Natural killer cell (primary cell): ENCODE data around the gene ACOT4. TPM values are rescaled to one million over a fixed set of nuclear protein-coding genes. Genes with fewer than 3 reads are reported as not detected.
"Not testable (repeated sequence)": the region's sequence is repeated elsewhere in the genome, so short reads cannot be mapped to it uniquely, and the experiment has no call there.

Source experiments
- ATAC-seq, 3 donors: fragments of 150-1000 bp in 2 of 3; fragments of 200-7000 bp in 1 of 3; cut with Tn5 transposase; 1 replicate in 1 of 3; 2 replicates in 2 of 3; pipeline ENCODE4 v1.10.0; 2021; ENCODE audit warnings: mild to moderate bottlenecking in 2 of 3, moderate library complexity in 2 of 3
- DNase-seq, 2 donors: peaks; one replicate each; pipeline versions ENCODE4 v3.0.0 to v3.0.0-alpha.2; 2013 to 2021; ENCODE audit warnings: mixed read lengths in 1 of 2
- H3K27ac ChIP-seq: one replicate; pipeline ENCODE4 v1.5.1; 2013; ENCODE audit warnings: mild to moderate bottlenecking, low read length
- H3K27me3 ChIP-seq: one replicate; pipeline ENCODE4 v1.6.1; 2013; ENCODE audit warnings: low read length; ENCODE audit not compliant: control insufficient read depth, insufficient read depth
- H3K36me3 ChIP-seq: one replicate; pipeline ENCODE4 v1.6.1; 2013; ENCODE audit warnings: low read length; ENCODE audit not compliant: control insufficient read depth, insufficient read depth
- H3K4me1 ChIP-seq: one replicate; pipeline ENCODE4 v1.6.1; 2013; ENCODE audit warnings: low read length; ENCODE audit not compliant: control insufficient read depth, insufficient read depth
- H3K4me3 ChIP-seq: one replicate; pipeline ENCODE4 v1.5.1; 2013; ENCODE audit warnings: low read length
- H3K9me3 ChIP-seq: one replicate; pipeline ENCODE4 v1.6.1; 2013; ENCODE audit warnings: low read length; ENCODE audit not compliant: control insufficient read depth, insufficient read depth
- H3K27ac Mint-ChIP-seq, 2 donors: one replicate each; pipeline ENCODE4 v1.8.0; 2022; ENCODE audit warnings: mild to moderate bottlenecking in 2 of 2, mixed read lengths in 2 of 2, moderate library complexity in 1 of 2
- H3K27me3 Mint-ChIP-seq, 2 donors: one replicate each; pipeline ENCODE4 v1.8.0; 2022; ENCODE audit warnings: low read depth in 2 of 2, mixed read lengths in 2 of 2
- H3K36me3 Mint-ChIP-seq: one replicate; pipeline ENCODE4 v1.8.0; 2022; ENCODE audit warnings: mixed read lengths
- H3K4me1 Mint-ChIP-seq, 2 donors: one replicate each; pipeline ENCODE4 v1.8.0; 2022; ENCODE audit warnings: mixed read lengths in 2 of 2
- H3K4me3 Mint-ChIP-seq: one replicate; pipeline ENCODE4 v1.8.0; 2022; ENCODE audit warnings: mild to moderate bottlenecking, moderate library complexity, mixed read lengths
- H3K9me3 Mint-ChIP-seq, 2 donors: one replicate each; pipeline ENCODE4 v1.8.0; 2022; ENCODE audit warnings: mixed read lengths in 2 of 2
- CTCF ChIP-seq: fragments of 200-600 bp; IDR thresholded peaks from one replicate; pipeline ENCODE4 v1.8.0; 2022; ENCODE audit warnings: antibody characterized with exemption
- WGBS: methylation state at CpG from one replicate; pipeline ENCODE4 v1.1.7; 2013; ENCODE audit warnings: missing lambda C conversion rate; ENCODE audit not compliant: insufficient coverage; 5-methylcytosine and 5-hydroxymethylcytosine counted together
- intact Hi-C: fragments of 100-400 bp; cut with micrococcal nuclease; formaldehyde crosslinking; loops from one replicate; pipeline ENCODE4 v1.14.2; 2022
- total RNA-seq, 4 donors: library from RNA; stranded (reverse); fragments of 120-200 nt in 1 of 4; gene quantifications; one replicate each; pipeline versions ENCODE4 v1.2.3 to v1.2.4, GENCODE V29; 2013 to 2022

ACOT4 gene
- total RNA-seq, 3 donors from 2014 or later (not counting 1 experiment from before 2014, with no cell fraction given): 2.3 to 3.0 (median 2.6) TPM

- no peaks in the 10 kb centered on the region for H3K27me3 Mint-ChIP-seq
- TF ChIP-seq CTCF: no peak
- peak overlapping the region; percentile 92 to 94 for H3K27ac Mint-ChIP-seq
- peaks cover 45% of the 10 kb centered on the region for H3K4me1 ChIP-seq
- H3K27ac ChIP-seq: no peak overlapping the region
- ATAC-seq: no peak
- WGBS: 97% methylated on average over 7 of the region's 7 CpGs
- no peaks in the 10 kb centered on the region for H3K27me3 ChIP-seq
- intact Hi-C loops: no loop called here
- DNase-seq: no peak
- no peaks in the 10 kb centered on the region for H3K9me3 Mint-ChIP-seq
- no peak overlapping the region for H3K4me3 ChIP-seq
- H3K36me3 ChIP-seq: no peaks in the 10 kb centered on the region
- no peaks in the 10 kb centered on the region for H3K9me3 ChIP-seq
- H3K4me1 Mint-ChIP-seq: peaks cover 29 to 46% of the 10 kb centered on the region in 2 donors
- no peaks in the 10 kb centered on the region for H3K36me3 Mint-ChIP-seq
- H3K4me3 Mint-ChIP-seq: no peak overlapping the region
Observed at GRCh38 chr14:73567358-73567757, 24.3 kb upstream of the ACOT4 start.

GRCh38 chr14:73567951-73568885 lies 23.5 kb upstream of the ACOT4 start:
- 88% methylated on average over 14 of the region's 16 CpGs for WGBS
- Histone ChIP-seq H3K27ac (peak overlapping the region; percentile 92), H3K9me3 (no peaks in the 10 kb centered on the region), H3K27me3 (no peaks in the 10 kb centered on the region), H3K36me3 (no peaks in the 10 kb centered on the region), H3K4me1 (peaks cover 45% of the 10 kb centered on the region), H3K4me3 (peak overlapping the region; percentile 66)
- ATAC-seq (no peak), DNase-seq (peak in 1 of 2 donors; percentile 45)
- Mint-ChIP-seq H3K9me3 (no peaks in the 10 kb centered on the region), H3K27me3 (no peaks in the 10 kb centered on the region), H3K4me1 (peaks cover 29 to 46% of the 10 kb centered on the region in 2 donors), H3K27ac (peak overlapping the region; percentile 92 to 94), H3K4me3 (peak overlapping the region; percentile 93), H3K36me3 (no peaks in the 10 kb centered on the region)
- no peak for TF ChIP-seq CTCF
- intact Hi-C loops: loop anchor here (2.0 kb wide), 1 partner anchor 77 kb away; the partner anchor contains the start of gene RIOX1

GRCh38 chr14:73568886-73569184 lies 22.8 kb upstream of the ACOT4 start:
- not testable (repeated sequence) for DNase-seq, H3K27me3 ChIP-seq, ATAC-seq, H3K9me3 Mint-ChIP-seq, H3K36me3 ChIP-seq, H3K36me3 Mint-ChIP-seq, H3K9me3 ChIP-seq, H3K27me3 Mint-ChIP-seq
- Mint-ChIP-seq H3K4me3 (peak overlapping the region; percentile 93), H3K27ac (peak overlapping the region; percentile 92 to 94), H3K4me1 (peaks cover 29 to 46% of the 10 kb centered on the region in 2 donors)
- Histone ChIP-seq H3K4me1 (peaks cover 45% of the 10 kb centered on the region), H3K4me3 (peak overlapping the region; percentile 66), H3K27ac (peak overlapping the region; percentile 92)
- intact Hi-C loops: loop anchor here (2.0 kb wide), 1 partner anchor 78 kb away; the partner anchor contains the start of gene RIOX1
- WGBS: 25% methylated on average over 4 of the region's 4 CpGs

GRCh38 chr14:73569185-73569958 lies 22.3 kb upstream of the ACOT4 start, which contains the start of gene ACOT2:
TSS of gene ACOT2 (plus strand) at chr14:73569213. CDS start at chr14:73569241, 28 bp downstream.
- H3K27ac ChIP-seq: peak within 1 kb of the TSS; percentile 92
- H3K4me3 ChIP-seq: peak within 1 kb of the TSS; percentile 66
- H3K4me1 ChIP-seq: peaks cover 45% of the 10 kb centered on the region
- not testable (repeated sequence) for H3K27me3 ChIP-seq, H3K9me3 Mint-ChIP-seq, H3K9me3 ChIP-seq, H3K36me3 ChIP-seq, H3K27me3 Mint-ChIP-seq, H3K36me3 Mint-ChIP-seq
- Mint-ChIP-seq H3K4me1 (peaks cover 29 to 46% of the 10 kb centered on the region in 2 donors), H3K27ac (peak within 1 kb of the TSS; percentile 92 to 94), H3K4me3 (peak within 1 kb of the TSS; percentile 93)
- DNase-seq (peak; percentile 71 to 84), ATAC-seq (peak; percentile 73 to 85 (median 77))
- WGBS: under 1% methylated on average over 83 of the region's 83 CpGs
- intact Hi-C loops: loop anchor here (2.0 kb wide), 1 partner anchor 79 kb away; the partner anchor contains the start of gene RIOX1
